IMR-90 (cell line): Measurements from ENCODE around the gene CCDC134. TPM values are rescaled to one million over a fixed set of nuclear protein-coding genes. Genes with fewer than 3 reads are reported as not detected.

ENCODE experiments used
- ATAC-seq: fragments of 200-7000 bp; cut with Tn5 transposase; 2 replicates; pipeline ENCODE4 v1.9.1; 2020; ENCODE audit warnings: low read depth, mild to moderate bottlenecking, moderate library complexity
- BruUV-seq: library from RNA; stranded (reverse); fragments of 400-500 nt; replicated peaks from 2 replicates; lab custom pipeline; 2021; lab: Mats Ljungman, UMichigan
- CTCF ChIA-PET: fragments of 300-600 bp; formaldehyde crosslinking; extraction: SDS; loops from one replicate; lab custom pipeline; 2021; ENCODE audit warnings: antibody characterized with exemption; lab: Yijun Ruan, JAX
- POLR2A ChIA-PET: fragments of 300-600 bp; sonication (Branson Sonifier 250); formaldehyde crosslinking; loops from one replicate; lab custom pipeline; 2022; ENCODE audit warnings: antibody characterized with exemption; ENCODE audit not compliant: unreplicated experiment; lab: Charles Lee
- DNase-seq: peaks from one replicate; pipeline ENCODE4 v3.0.0; 2013
- H2AFZ ChIP-seq: replicated peaks from 2 replicates; pipeline ENCODE3; 2013; ENCODE audit warnings: low read length, mild to moderate bottlenecking; ENCODE audit not compliant: poor library complexity
- H2AK5ac ChIP-seq: 2 replicates; pipeline ENCODE4 v1.6.1; 2013; ENCODE audit warnings: low read depth, low read length, inconsistent platforms
- H2AK9ac ChIP-seq: replicated peaks from 2 replicates; pipeline ENCODE3; 2013; ENCODE audit warnings: mild to moderate bottlenecking, low read depth, low read length, moderate library complexity; ENCODE audit not compliant: poor library complexity
- H2BK120ac ChIP-seq: 2 replicates; pipeline ENCODE4 v1.6.1; 2013; ENCODE audit warnings: low read depth, low read length, inconsistent platforms
- H2BK15ac ChIP-seq: 3 replicates; pipeline ENCODE4 v1.6.1; 2013; ENCODE audit warnings: low read depth, low read length, inconsistent platforms
- H2BK20ac ChIP-seq: 2 replicates; pipeline ENCODE4 v1.6.1; 2013; ENCODE audit warnings: low read depth, mild to moderate bottlenecking, inconsistent platforms, low read length, moderate library complexity
- H2BK5ac ChIP-seq: 2 replicates; pipeline ENCODE4 v1.6.1; 2013; ENCODE audit warnings: mild to moderate bottlenecking, low read depth, low read length, inconsistent platforms; ENCODE audit not compliant: poor library complexity, severe bottlenecking
- H3K14ac ChIP-seq: replicated peaks from 2 replicates; pipeline ENCODE4 v1.6.1; 2013; ENCODE audit warnings: low read depth, low read length, inconsistent platforms
- H3K18ac ChIP-seq: 2 replicates; pipeline ENCODE4 v1.6.1; 2013; ENCODE audit warnings: low read depth, low read length, control low read depth
- H3K23ac ChIP-seq: 2 replicates; pipeline ENCODE4 v1.6.1; 2013; ENCODE audit warnings: low read depth, low read length, inconsistent platforms
- H3K27ac ChIP-seq: 2 replicates; pipeline ENCODE4 v1.5.1; 2013; ENCODE audit warnings: mild to moderate bottlenecking, control low read depth, low read length; ENCODE audit not compliant: insufficient read depth
- H3K27me3 ChIP-seq: 2 replicates; pipeline ENCODE4 v1.6.1; 2013; ENCODE audit warnings: low read length; ENCODE audit not compliant: control insufficient read depth, insufficient read depth
- H3K36me3 ChIP-seq: 2 replicates; pipeline ENCODE4 v1.6.1; 2013; ENCODE audit warnings: low read length, mixed read lengths; ENCODE audit not compliant: control insufficient read depth, insufficient read depth
- H3K4ac ChIP-seq: 2 replicates; pipeline ENCODE4 v1.6.1; 2013; ENCODE audit warnings: low read depth, low read length, inconsistent platforms
- H3K4me1 ChIP-seq: 2 replicates; pipeline ENCODE4 v1.6.1; 2013; ENCODE audit warnings: low read length, mixed read lengths; ENCODE audit not compliant: control insufficient read depth, insufficient read depth
- H3K4me2 ChIP-seq: 2 replicates; pipeline ENCODE4 v1.6.1; 2013; ENCODE audit warnings: low read depth, mild to moderate bottlenecking, control low read depth, low read length, moderate library complexity
- H3K4me3 ChIP-seq: 2 replicates; pipeline ENCODE4 v1.5.1; 2013; ENCODE audit warnings: low read depth, mild to moderate bottlenecking, control low read depth, low read length, moderate library complexity; ENCODE audit not compliant: insufficient read depth
- H3K56ac ChIP-seq: 2 replicates; pipeline ENCODE4 v1.6.1; 2013; ENCODE audit warnings: low read length, inconsistent platforms; ENCODE audit not compliant: insufficient read depth; ENCODE audit errors: extremely low read depth
- H3K79me1 ChIP-seq, 2 experiments: 2 replicates each; pipeline ENCODE4 v1.6.1; 2013; ENCODE audit warnings: low read length in 2 of 2, inconsistent platforms in 1 of 2, low read depth in 1 of 2
- H3K9ac ChIP-seq: 2 replicates; pipeline ENCODE4 v1.6.1; 2013; ENCODE audit warnings: low read depth, low read length, control low read depth
- H3K9me1 ChIP-seq: 2 replicates; pipeline ENCODE4 v1.6.1; 2013; ENCODE audit warnings: low read length, inconsistent platforms; ENCODE audit not compliant: insufficient read depth
- H3K9me3 ChIP-seq: 2 replicates; pipeline ENCODE4 v1.6.1; 2013; ENCODE audit warnings: low read length; ENCODE audit not compliant: control insufficient read depth, insufficient read depth
- H4K20me1 ChIP-seq: 2 replicates; pipeline ENCODE4 v1.6.1; 2013; ENCODE audit warnings: low read length, inconsistent platforms; ENCODE audit not compliant: insufficient read depth
- H4K5ac ChIP-seq: 2 replicates; pipeline ENCODE4 v1.6.1; 2013; ENCODE audit warnings: mild to moderate bottlenecking, low read depth, low read length, control low read depth
- H4K8ac ChIP-seq, 2 experiments: 2 replicates each; pipeline ENCODE4 v1.6.1; 2013; ENCODE audit warnings: low read depth in 2 of 2, low read length in 2 of 2, control low read depth in 1 of 2, inconsistent platforms in 1 of 2
- H4K91ac ChIP-seq: 2 replicates; pipeline ENCODE4 v1.6.1; 2013; ENCODE audit warnings: low read depth, low read length, inconsistent platforms; ENCODE audit not compliant: insufficient read depth
- CEBPB ChIP-seq: IDR thresholded peaks from 2 replicates; pipeline ENCODE4 v1.6.1; 2012; ENCODE audit warnings: low read depth, low read length, improper control_type of control experiment
- FOS ChIP-seq: fragments of 150-350 bp; IDR thresholded peaks from 2 replicates; pipeline ENCODE4 v1.6.1; 2016; ENCODE audit warnings: low read depth, low read length
- MAFK ChIP-seq: IDR thresholded peaks from 2 replicates; pipeline ENCODE4 v1.6.1; 2012; ENCODE audit warnings: low read depth, low read length, improper control_type of control experiment
- MAZ ChIP-seq: IDR thresholded peaks from 2 replicates; pipeline ENCODE4 v1.6.1; 2012; ENCODE audit warnings: low read depth, mild to moderate bottlenecking, low read length, improper control_type of control experiment, moderate library complexity, borderline replicate concordance
- MXI1 ChIP-seq: IDR thresholded peaks from 2 replicates; pipeline ENCODE4 v1.6.1; 2012; ENCODE audit warnings: low read depth, mild to moderate bottlenecking, low read length, moderate library complexity, borderline replicate concordance
- NFE2L2 ChIP-seq: fragments of 150-350 bp; IDR thresholded peaks from 2 replicates; pipeline ENCODE4 v1.6.1; 2016; ENCODE audit warnings: low read depth, mild to moderate bottlenecking, low read length
- POLR2A ChIP-seq: IDR thresholded peaks from 2 replicates; pipeline ENCODE4 v1.6.1; 2012; ENCODE audit warnings: mild to moderate bottlenecking, low read depth, low read length
- RFX5 ChIP-seq: IDR thresholded peaks from 2 replicates; pipeline ENCODE4 v1.8.0; 2012; ENCODE audit warnings: low read depth, mild to moderate bottlenecking, low read length, moderate library complexity
- WGBS, 2 experiments: methylation state at CpG; one replicate each; pipeline versions ENCODE4 v1.1.5 to v1.1.7; 2013; ENCODE audit warnings: missing lambda C conversion rate in 2 of 2; ENCODE audit not compliant: insufficient read length in 1 of 2; ENCODE audit errors: extremely low coverage in 2 of 2; 5-methylcytosine and 5-hydroxymethylcytosine counted together
- dilution Hi-C: fragments of 300-500 bp; cut with HindIII; formaldehyde crosslinking; loops from one replicate; pipeline ENCODE4 v1.14.3; 2018; ENCODE audit warnings: low sequenced_read_pairs; ENCODE audit not compliant: unreplicated experiment
- in situ Hi-C: fragments of 300-500 bp; cut with MboI; formaldehyde crosslinking; loops from 3 replicates; pipeline ENCODE4 v1.14.3; 2019; ENCODE audit warnings: low sequenced_read_pairs, inconsistent platforms, mixed read lengths
- intact Hi-C: fragments of 100-400 bp; cut with micrococcal nuclease; formaldehyde crosslinking; loops from 2 replicates; pipeline ENCODE4 v1.10.0; 2022
- polyA plus RNA-seq, 3 experiments: library from polyadenylated mRNA; depleted of rRNA; stranded (reverse); fragments of >200 nt; gene quantifications; 2 replicates each; pipeline ENCODE4 v1.2.3, GENCODE V29; 2012; ENCODE audit warnings: low replicate concordance in 1 of 3
- total RNA-seq: library from RNA; depleted of rRNA; stranded (reverse); fragments of >200 nt; gene quantifications from 2 replicates; pipeline ENCODE4 v1.2.3, GENCODE V29; 2012
- TF ChIP-seq, protein P1 (sequence below): fragments of 150-350 bp; IDR thresholded peaks from 2 replicates; pipeline ENCODE4 v1.6.1; 2016; ENCODE audit warnings: low read depth, mild to moderate bottlenecking, low read length, moderate library complexity, borderline replicate concordance

Gene CCDC134
- total and polyA plus RNA-seq, 2 of the 4 experiments (the other 2 are of a cell fraction), result 5.1 to 7.0 TPM

DNA sequence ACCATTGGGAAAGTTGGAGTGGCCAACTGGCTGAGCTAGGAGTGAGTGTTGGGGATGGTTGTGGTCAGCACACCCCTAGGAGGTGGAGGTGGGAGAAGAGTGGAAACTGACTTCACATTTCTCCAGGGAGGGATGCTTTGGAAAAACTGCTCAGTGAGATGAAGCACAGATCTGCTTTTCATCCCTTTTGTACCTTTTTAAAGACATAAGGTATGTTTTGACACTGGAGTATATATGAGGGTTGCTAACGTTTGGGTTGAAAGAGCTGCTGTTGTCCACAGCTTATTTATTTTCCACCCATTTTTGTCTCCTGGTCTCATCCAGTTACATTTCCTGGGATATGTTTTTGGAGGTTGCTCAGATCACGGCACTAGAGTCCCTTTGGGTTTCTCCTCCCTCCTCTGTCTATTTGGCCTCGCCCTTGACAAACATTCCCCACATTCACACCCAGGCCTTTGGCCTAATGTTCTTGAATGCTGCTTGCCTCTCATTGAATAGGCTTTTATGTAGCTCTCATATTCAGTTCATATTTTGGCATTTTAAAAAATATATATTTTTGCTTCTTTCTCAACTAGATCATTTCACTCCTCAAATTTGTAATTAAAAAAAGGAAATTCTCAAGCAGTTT, 40.7 kb downstream of the CCDC134 start:
- no peak overlapping the region for H2AFZ ChIP-seq
- no peaks in the 10 kb centered on the region for H3K9me3 ChIP-seq
- no peak overlapping the region for H4K8ac ChIP-seq
- no peak overlapping the region for H2BK120ac ChIP-seq
- ChIA-PET CTCF (interaction anchor here (1.2 kb wide), 1 partner anchor 14 kb away, joined by 3 read pairs; no protein-coding TSS in a partner anchor), POLR2A (no interaction called here)
- no peak overlapping the region for H3K14ac ChIP-seq
- intact Hi-C loops, result no loop called here
- peaks cover 37 to 82% of the 10 kb centered on the region in 2 experiments for H3K79me1 ChIP-seq
- no peak overlapping the region for H4K91ac ChIP-seq
- ATAC-seq (no peak), DNase-seq (no peak)
- H2AK9ac ChIP-seq, result no peak overlapping the region
- H4K20me1 ChIP-seq, result peaks cover 58% of the 10 kb centered on the region
- peaks cover 5% of the 10 kb centered on the region for H3K36me3 ChIP-seq
- no peak overlapping the region for H3K27ac ChIP-seq
- no CpG with 5 or more reads among the region's 3 CpGs for WGBS, 2 experiments
- no peaks in the 10 kb centered on the region for H3K27me3 ChIP-seq
- BruUV-seq, result no TSS peak
- peaks cover 3% of the 10 kb centered on the region; the same call in 1 of the 2 replicates for H3K4me1 ChIP-seq
- H3K23ac ChIP-seq, result no peak overlapping the region
- H4K5ac ChIP-seq, result no peak overlapping the region
- no peak overlapping the region for H3K18ac ChIP-seq
- no peak overlapping the region for H3K4ac ChIP-seq
- no peak overlapping the region for H2BK5ac ChIP-seq
- H2BK20ac ChIP-seq, result no peak overlapping the region
- no peak overlapping the region for H3K4me2 ChIP-seq
- H3K9me1 ChIP-seq, result peaks cover 14% of the 10 kb centered on the region
- H2AK5ac ChIP-seq, result no peak overlapping the region
- no peak overlapping the region for H3K4me3 ChIP-seq
- dilution Hi-C loops, result no loop called here
- H2BK15ac ChIP-seq, result no peak overlapping the region
- no peak overlapping the region for H3K56ac ChIP-seq
- in situ Hi-C loops, result no loop called here
- H3K9ac ChIP-seq, result no peak overlapping the region
- TF ChIP-seq CEBPB (no peak), MAFK (no peak), NFE2L2 (no peak), MXI1 (no peak), RFX5 (no peak), FOS (no peak), POLR2A (no peak), MAZ (no peak)
- TF ChIP-seq, protein P1, sequence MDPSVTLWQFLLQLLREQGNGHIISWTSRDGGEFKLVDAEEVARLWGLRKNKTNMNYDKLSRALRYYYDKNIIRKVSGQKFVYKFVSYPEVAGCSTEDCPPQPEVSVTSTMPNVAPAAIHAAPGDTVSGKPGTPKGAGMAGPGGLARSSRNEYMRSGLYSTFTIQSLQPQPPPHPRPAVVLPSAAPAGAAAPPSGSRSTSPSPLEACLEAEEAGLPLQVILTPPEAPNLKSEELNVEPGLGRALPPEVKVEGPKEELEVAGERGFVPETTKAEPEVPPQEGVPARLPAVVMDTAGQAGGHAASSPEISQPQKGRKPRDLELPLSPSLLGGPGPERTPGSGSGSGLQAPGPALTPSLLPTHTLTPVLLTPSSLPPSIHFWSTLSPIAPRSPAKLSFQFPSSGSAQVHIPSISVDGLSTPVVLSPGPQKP, result no peak
